ENCODE measurements around the gene FGF11.

Gene FGF11

GRCh38 chr17:7415784-7416183, 23.5 kb upstream of the FGF11 start:
- TF ChIP-seq CTCF (IDR thresholded peaks at IDR 0.05; ENCODE audit: borderline replicate concordance, control extremely low read depth, extremely low read depth, insufficient read depth, missing control alignments): no peak
- in situ Hi-C loops (cut with MboI; ENCODE audit: low sequenced_read_pairs, unreplicated experiment): no loop called here
- DNase-seq (ENCODE audit: low spot score): no peak

- no peak for DNase-seq (ENCODE audit: low spot score)
- in situ Hi-C loops (cut with MboI; ENCODE audit: low sequenced_read_pairs, unreplicated experiment): no loop called here
- TF ChIP-seq CTCF (IDR thresholded peaks at IDR 0.05; ENCODE audit: borderline replicate concordance, control extremely low read depth, extremely low read depth, insufficient read depth, missing control alignments): no peak
These were observed 23.0 kb upstream of the FGF11 start for GRCh38 chr17:7416323-7416722.

GRCh38 chr17:7417056-7417655, 22.2 kb upstream of the FGF11 start:
- no peak for TF ChIP-seq CTCF (IDR thresholded peaks at IDR 0.05; ENCODE audit: borderline replicate concordance, control extremely low read depth, extremely low read depth, insufficient read depth, missing control alignments)
- in situ Hi-C loops (cut with MboI; ENCODE audit: low sequenced_read_pairs, unreplicated experiment): no loop called here
- DNase-seq (ENCODE audit: low spot score): no peak

- in situ Hi-C loops (cut with MboI; ENCODE audit: low sequenced_read_pairs, unreplicated experiment): no loop called here
- no peak for TF ChIP-seq CTCF (IDR thresholded peaks at IDR 0.05; ENCODE audit: borderline replicate concordance, control extremely low read depth, extremely low read depth, insufficient read depth, missing control alignments)
- no peak for DNase-seq (ENCODE audit: low spot score)
These were observed 20.7 kb upstream of the FGF11 start for GRCh38 chr17:7418472-7419152.

GRCh38 chr17:7419819-7420610, 19.3 kb upstream of the FGF11 start, which contains the start of gene SPEM1:
Gene SPEM1 (plus strand): TSS chr17:7420324. CDS start chr17:7420385, 61 bp downstream.
- in situ Hi-C loops (cut with MboI; ENCODE audit: low sequenced_read_pairs, unreplicated experiment): no loop called here
- no peak for DNase-seq (ENCODE audit: low spot score)
- TF ChIP-seq CTCF (IDR thresholded peaks at IDR 0.05; ENCODE audit: borderline replicate concordance, control extremely low read depth, extremely low read depth, insufficient read depth, missing control alignments): no peak

- in situ Hi-C loops (cut with MboI; ENCODE audit: low sequenced_read_pairs, unreplicated experiment): no loop called here
- no peak for DNase-seq (ENCODE audit: low spot score)
- TF ChIP-seq CTCF (IDR thresholded peaks at IDR 0.05; ENCODE audit: borderline replicate concordance, control extremely low read depth, extremely low read depth, insufficient read depth, missing control alignments): no peak
These were observed 18.1 kb upstream of the FGF11 start for GRCh38 chr17:7421186-7421585.

Measured in GM13976 (cell line).